OCI-LY1 (cell line): ENCODE data around the gene MPP3.

Experiments used
- CTCF ChIP-seq: fragments of 200-600 bp; sonication (generic), shearing (Covaris generic); IDR thresholded peaks from 2 replicates; pipeline ENCODE4 v1.5.1; 2017; ENCODE audit warnings: mild to moderate bottlenecking, antibody characterized with exemption, low read length, moderate library complexity, mixed read lengths
- EZH2 ChIP-seq: fragments of 200-600 bp; sonication (generic), shearing (Covaris generic); IDR thresholded peaks from 2 replicates; pipeline ENCODE4 v1.8.0; 2017; ENCODE audit warnings: borderline replicate concordance, mixed run types, mild to moderate bottlenecking, antibody characterized with exemption, low read length, moderate library complexity, mixed read lengths

- TF ChIP-seq CTCF (peak; percentile 85), EZH2 (no peak)
Measured at GRCh38 chr17:43846221-43846712, 13.3 kb upstream of the MPP3 start.
